ENCODE data around the gene PRDM15.

Gene PRDM15

DNA sequence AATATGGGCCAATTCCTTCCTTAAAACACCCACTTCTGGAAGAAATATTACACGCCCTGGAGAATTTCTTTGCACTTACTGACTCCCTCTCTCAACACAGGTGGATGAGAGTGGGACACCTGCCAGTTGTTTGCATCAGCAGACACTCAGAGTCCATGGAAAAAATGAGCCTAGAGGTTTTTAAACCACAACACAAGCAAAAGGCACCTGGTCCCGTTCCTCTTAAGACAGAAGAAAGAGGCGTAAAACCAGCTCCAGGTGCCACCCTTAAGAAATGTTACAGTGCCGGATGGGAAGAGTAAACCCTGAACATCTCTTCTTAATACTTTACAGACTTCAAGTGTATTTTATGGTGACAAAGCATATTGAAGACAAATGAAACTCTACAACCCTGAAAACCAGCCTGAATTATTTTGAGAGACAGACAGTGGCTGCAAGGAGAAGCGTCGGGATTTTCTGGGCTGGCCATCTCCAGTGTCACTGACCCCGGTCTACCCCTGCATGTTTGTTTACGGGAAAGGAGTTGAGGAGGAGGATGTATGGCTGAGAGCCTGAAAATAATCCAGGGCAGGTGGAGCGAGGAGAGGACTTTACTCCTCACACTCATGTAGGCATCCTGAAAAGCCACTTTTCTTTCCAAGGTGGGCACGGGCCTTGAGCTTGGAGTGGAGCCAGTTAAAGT, 104.5 kb downstream of the PRDM15 start:
- DNase-seq = no peak

DNA sequence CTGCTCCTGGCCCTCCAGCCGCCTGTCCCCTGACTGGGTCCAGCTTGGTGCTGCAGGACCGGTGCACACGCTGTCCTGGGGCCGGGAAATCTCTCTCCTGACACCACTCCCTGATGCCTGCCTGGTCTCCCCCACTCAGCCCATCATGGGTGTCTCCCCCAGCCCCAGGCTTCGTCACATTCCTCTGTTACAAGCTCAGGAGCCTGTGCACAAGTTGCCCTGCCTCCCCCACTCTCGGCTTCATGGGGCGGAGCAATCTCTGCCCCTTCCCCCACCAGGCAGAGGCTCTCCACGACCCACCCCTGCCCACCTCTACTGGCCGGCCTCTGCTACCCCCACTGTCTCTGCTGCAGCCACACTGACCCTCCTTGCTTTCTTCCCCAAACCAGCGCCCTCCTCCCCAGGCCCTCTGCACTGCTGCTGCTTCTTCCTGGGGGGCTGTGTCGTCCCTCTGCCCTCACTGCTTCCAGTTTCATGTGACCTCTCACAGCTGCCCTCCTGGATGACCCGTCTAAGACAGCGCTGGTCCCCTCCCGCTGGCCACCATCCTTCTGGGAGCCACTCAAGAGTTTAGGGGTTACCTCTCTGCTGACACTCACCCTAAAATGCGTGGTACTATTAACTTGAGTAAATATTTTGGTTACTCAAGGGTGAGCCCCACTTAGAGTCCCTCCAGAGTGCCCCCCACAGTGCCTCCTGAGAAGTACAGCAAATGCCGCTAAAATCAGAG, 106.6 kb downstream of the PRDM15 start:
- no peak for DNase-seq

DNA sequence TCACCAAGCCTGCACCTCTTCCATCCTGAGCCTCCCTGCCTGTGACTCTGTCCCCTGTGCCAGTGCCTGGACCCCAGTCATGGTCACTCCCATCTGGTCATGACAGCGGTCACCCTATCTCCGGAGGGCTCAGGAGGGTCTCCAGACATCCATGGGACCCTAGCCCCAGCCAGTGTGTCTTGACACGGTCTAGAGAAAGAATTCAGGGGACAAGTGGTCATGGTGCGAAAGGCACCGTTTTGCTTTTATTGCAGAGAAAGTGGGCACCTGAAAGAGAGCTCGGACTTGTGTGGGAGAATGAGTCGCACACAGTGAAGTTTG, 107.6 kb downstream of the PRDM15 start:
- no peak for DNase-seq

DNA sequence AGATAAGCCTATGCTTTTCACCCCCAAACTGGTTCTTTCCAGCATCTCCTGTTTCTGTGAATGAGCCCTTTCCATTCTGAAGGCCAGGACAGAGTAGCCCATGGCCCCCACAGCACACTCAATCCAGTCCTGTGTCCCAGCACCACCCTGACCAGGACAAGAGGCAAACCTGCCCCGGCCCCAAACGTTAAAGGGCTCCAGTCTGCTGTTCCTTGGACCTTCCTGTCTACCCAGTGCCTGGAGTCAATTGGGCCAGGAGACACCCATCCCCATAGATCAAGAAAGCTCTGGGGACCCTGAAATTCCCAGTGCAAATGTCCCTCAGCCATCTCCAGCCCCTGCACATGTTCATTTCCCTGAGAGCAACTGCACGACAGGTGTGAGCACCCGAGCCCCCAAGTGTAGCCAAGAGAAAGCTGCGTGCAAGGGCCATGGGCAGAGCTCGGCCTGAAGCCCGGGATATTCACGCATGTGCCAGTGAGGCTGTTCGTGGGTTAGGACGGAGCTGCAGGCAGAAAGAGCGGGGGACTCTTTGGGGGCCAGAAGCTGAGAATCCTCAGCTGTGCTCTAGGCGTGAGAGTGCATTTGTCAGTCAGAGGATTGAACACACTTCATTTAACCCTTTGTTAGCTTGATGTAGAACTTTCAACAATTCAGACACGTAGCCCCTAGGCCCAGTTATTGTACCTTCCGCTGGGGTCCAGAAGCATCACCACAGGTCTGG, 108.1 kb downstream of the PRDM15 start:
- DNase-seq = no peak

DNA sequence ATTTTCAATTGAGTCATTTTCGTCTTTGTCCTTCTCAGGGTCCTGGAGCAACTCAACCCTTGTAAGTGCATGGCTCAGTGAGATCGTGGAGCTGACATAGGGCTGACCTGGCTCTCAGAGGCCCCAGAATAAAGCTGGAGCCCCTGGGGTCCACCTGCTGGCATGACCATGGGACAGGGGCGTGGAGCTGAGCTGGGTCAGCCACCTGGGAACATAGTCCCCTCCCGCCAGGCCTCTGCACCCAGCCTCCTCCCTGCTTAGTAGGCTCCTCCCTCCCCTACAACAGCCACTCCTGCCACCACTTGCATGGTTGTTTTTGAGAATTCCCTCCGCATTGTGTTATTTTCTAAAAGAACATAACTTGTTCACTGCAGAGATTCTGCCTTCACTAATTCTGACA, 109.2 kb downstream of the PRDM15 start:
- DNase-seq = no peak

DNA sequence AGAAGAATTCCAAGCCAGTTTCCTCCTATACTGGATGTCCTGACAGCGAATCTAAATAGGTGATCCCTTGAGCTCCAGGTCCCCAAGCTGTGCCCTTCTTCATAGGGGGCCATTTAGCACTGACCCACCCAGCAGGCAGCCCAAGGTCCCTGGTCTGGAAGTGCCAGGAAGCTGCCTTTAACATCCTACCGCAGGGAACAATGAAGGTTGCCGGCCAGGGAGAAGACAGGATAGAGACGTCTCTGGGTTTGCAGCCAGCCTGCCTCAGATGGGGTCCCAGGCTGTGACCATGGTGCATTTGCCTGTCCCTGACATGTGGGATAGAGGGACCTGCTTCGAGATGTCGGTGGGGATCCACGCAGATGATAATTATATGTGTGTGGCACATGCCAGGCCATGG, 109.6 kb downstream of the PRDM15 start:
- no peak for DNase-seq

DNA sequence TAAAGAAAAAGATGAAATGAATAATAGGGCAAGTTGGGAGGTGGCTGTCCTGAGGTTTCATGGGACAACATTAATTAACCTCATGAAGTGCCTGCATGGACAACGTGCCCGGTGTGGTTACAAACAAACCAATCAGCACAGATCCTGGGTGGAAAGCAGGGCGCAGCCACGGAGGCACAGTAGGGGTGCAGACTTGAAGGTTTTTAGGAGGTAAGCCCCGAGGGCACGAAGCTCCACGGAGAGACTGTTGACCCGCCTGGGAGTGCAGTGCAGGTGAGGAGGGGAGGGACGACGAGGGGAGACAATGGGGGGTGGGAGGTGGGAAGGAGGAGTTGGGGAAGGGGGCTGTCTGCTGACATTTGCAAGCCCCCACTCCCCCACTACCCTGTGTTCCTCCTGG, 110.0 kb downstream of the PRDM15 start:
- no peak for DNase-seq

DNA sequence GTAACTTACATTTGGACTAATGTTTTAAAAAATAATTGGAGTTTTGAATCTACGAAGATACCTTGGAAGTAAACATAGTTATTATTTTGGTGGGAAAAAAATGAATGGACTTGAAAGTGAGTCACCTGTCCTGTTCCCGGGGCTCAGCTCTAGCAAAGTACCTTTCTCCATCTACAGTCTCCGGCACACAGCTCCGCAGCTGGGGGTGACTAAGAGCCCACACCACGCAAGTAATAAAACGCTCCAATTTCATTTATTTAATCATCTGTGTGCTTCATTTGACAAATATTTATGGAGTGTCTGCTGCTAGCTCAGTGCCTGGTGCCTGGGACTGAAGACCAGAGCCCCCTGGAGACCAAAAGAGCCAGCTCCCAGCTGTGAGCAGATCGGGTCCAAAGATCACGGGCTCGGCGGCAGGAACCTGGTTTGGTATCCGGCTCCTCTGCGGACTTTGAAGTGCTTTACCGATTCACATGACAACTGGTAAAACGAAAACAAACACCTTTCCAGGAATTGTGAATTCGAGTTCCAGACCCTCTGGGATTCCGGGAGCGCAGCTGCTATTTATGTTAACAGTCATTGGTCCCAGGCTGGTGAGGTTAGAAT, 110.6 kb downstream of the PRDM15 start:
- DNase-seq = peak; percentile 14

DNA sequence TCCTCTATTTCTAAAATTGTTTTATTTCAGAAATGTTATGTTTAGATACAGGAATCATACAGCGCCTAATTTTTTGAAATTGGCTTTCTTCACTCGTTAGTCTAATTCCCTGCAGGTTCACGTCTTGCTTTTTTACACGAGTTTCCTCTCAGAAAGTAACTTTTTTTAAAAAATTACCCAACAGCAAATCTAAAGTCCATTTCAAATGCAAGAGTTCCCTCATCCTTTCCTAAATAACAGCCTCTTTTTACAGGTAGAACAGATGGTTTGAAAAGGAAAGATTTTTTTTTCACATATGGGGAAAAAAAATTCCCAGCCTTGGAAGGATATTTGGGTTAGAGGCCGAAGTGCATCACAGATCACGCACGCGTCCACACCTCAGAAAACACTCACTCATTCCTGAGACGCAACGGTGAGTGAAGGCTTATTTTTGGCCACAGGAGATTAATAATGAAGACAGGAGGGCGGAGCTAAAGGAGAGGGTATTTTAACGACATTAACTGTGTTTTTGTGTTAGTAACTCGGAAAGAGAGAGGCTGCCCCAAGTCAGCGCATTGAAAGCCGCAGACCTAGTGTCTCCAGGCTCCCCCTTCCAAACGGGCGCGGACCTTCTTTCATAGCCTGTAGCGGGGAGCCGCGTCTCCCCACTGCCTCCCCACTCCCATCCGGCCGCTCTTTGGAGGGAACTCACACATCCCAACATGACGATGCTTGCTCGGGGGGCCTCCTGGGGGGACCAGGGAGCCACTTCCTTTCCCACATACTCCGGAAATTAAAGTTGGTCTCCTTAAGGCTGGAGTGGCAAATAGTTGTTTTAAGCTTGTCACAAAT, 111.3 kb downstream of the PRDM15 start:
- DNase-seq = no peak

DNA sequence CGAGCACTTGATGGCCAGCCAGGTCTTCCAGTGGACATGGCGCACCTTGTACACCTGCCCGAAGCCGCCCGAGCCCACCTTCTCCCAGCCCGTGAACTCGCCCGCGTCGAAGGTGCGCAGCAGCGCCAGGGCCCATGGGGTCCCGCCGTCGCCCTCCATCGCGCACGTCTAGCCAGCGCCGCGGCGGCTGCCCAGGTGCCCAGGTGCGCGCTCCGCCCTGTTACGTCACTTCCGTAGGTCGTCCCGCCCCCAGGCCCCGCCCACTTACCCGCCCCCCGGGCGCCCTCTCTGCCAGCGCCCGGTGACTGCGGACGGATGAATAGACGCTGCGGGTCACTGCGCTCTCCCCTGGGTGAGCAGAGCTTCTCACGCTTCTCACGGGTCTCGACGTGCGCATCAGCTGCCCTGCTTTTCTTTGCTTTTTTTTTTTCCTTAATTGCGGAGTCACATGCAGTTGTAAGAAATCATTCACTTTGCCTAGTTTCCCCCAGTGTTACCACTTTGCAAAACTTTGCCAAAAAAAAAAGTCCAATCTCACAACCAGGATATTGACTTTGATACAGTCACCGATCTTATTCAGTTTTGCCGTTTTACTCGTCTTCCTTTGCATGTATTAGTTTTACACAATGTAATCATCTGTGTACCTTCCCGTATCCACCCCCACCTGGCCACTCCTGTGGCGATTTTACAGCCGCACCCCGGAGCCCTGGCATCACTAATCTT, 112.1 kb downstream of the PRDM15 start, which contains the start of gene RIPK4:
Gene RIPK4, minus strand, starts transcription at position 170 of the 723 bp plus-strand sequence. Its CDS starts 11 bp downstream, at position 159.
- DNase-seq = peak; percentile 68

DNA sequence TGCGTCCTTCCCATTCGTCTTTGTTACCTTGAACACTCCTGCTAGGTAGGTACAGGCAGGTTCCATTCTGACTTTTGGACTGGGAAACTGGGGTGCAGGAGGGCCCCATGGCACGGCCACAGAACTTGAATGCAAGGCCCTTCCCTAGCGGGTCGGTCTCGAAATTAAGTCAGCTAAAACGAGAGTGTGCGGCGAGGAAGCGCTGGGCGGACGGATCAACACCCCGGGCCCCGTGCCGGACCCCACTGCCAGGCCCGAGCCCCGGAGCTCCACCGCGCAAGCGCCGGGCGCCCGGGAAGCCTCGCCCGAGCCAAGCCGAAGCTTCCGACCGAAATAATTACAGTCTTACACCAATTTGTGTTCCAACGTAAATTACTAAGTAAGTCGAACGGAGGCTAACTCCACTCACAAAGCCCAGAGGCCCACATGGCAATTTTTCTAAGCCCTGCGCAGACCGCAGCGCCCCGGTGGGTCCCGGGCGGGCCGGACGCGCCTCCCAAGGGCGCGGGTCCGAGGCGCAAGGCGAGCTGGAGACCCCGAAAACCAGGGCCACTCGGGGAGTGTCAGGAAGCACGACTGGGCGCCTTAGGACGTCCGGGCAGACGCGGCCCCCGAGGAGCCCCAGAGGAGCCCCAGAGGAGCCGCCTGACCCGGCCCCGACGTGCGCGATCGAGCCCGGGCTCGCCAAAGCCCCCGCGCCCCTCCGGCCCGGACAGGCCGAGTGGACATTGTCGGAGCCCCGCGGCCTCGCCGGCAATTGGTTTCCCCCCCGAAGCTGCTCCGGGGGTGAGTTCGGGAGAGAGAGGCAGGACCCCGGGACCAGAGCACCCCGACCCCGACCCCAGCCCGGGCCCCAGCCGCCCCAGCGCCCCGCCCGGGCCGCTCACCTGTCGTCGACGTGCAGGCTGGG, 112.9 kb downstream of the PRDM15 start:
- no peak for DNase-seq

DNA sequence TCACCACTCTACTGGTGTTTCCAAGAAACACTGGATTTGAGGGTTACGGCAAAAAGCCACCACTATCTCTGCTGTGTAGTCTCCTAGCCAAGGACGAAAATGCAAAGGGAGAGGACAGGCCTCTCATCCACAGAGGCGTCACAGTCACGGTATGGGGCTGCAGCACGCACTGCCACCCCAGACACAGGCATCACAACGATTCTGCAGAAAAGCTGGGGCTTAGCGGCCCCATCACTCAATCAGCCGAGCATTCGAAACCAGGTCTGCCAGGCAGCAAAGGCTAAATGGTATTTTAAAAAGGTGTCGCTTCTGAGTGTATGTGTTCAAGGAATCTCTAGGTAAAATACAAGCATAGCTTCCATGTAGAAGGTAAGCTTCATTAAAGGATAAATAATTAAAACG, 113.7 kb downstream of the PRDM15 start:
- no peak for DNase-seq

DNA sequence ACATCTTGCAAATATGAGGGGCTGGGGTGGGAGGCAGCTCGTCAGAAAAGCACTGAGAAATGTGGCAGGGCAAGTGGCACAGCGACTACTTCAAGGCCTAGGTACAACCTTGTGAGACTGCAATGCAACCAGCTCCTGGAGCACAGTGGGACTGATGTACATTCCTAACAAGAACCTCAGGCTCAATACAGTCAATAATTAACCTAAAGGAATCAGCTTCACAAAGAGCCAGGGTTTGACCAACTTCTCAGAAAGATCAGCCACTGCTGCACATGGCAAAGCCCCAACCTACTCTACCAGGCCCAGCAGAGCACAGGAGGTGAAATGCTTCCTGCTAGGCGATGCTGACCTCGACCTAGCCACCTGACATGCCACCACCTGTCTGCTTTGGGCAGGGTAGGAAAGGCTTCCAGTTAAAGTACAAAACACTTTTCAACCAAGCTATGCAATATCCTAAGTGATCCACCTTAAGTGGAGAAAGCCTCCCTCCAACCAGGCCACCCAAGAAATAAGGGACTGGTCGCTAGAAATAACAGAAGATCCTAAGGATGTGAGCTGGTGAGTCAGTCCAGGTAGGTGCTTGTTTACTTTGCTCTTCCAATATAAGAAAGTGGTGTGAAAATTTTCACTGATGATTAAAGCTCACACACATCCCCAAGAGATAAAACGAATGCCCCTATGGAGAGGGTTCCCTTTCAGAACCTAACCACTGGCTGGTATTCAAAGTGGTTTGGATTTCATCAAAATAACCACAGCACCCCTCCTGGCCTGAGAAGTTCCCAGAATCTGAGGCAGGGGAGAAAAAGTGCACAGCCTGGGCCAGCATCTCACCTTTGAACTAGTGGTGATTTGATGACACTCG, 114.4 kb downstream of the PRDM15 start:
- DNase-seq = no peak

DNA sequence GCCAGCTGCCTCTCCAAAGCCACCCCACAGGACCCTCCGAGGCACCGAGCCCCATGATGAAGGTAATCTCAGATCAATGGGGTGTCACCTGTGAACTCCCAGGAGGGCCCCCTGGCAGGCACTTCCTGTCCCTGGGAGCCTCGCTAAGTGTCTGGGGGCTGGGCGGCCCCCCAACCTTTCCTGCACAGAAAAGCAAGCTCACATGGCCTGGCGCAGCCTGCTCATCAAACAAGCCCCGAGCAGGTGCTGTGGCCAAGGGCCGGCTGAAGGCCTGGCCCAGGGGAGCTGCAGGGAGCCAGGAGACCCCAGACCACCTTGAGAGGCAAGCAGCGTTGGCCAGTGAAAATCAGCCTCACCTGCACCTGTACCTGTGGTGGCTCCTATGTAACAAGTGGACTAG, 115.1 kb downstream of the PRDM15 start:
- DNase-seq = no peak

DNA sequence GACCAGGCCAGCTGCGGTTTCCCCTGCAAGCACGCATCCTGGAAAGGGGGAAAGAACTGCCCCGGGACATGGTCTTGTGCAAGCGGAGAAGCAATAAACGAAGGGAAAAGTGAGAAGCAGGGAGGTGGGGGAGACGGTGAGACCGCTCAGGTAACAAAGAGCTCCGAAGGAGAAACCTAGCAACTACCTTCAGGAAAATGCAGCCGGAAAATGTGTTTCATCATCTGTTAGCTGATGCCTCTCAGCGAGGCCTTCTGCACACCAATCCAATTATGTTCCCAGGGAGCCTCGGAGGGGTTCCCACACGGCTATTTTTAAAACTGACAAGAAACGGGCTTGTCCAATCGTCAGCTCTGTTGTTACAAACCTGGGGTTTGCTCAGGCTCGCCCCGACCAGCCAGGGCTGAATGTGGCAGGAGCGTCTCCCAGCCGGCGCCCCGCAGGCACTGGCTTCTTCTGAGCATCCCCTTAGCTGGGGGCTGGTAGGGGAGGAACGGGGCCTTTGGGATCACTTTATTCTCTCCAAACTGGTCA, 115.7 kb downstream of the PRDM15 start:
- DNase-seq = no peak

DNA sequence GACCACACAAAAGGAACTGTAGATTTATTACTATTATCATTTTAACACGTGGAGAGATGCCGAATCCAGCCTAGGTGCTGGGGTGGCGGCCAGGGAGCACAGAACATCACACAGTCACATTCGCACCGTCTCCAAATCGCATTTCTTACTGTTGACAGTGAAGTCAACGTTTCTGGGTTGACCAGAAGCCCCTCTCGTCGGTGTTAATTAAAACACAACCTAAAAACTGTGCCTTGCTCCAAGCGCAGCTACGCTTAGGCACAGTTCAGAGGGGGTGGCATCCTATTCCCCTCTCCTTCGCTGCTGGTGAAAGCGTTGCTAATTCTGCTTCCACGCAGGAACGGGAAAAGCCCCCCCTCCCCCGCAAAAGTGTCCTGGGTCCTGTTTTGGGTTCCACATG, 116.4 kb downstream of the PRDM15 start:
- no peak for DNase-seq

DNA sequence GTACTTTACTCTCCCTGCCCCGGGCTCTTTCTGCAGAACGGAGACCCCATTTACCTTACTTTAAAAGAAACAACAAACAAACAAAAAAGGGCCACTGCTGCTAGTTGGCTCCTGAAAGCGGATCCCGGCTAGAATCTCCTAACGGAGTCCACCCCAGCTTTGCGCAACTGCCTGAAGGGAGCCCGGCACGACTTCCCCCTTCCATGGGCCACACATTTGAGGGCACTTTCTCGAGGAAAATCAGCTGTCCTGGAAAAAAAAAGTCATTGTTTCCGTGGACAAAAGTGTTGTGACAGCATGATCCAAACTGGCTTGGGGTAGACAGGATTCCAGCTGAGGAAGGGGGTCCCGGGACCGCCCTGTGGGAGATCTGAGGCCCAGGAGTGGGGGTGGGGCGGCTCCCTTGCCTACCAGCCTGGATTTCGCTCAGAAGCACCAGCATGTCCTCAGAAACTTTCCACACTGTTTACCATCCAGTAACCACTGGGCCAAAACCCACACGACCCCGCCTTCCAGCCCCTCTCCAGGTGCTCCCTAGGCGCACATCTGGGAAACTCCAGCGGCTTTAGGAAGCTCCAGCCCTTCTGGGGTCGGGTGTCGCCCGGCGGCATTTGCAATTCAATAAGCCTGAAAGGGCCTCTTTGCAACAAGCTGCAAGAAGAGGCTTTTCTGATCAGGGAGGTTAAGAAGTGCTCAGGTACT, 117.1 kb downstream of the PRDM15 start:
- no peak for DNase-seq

DNA sequence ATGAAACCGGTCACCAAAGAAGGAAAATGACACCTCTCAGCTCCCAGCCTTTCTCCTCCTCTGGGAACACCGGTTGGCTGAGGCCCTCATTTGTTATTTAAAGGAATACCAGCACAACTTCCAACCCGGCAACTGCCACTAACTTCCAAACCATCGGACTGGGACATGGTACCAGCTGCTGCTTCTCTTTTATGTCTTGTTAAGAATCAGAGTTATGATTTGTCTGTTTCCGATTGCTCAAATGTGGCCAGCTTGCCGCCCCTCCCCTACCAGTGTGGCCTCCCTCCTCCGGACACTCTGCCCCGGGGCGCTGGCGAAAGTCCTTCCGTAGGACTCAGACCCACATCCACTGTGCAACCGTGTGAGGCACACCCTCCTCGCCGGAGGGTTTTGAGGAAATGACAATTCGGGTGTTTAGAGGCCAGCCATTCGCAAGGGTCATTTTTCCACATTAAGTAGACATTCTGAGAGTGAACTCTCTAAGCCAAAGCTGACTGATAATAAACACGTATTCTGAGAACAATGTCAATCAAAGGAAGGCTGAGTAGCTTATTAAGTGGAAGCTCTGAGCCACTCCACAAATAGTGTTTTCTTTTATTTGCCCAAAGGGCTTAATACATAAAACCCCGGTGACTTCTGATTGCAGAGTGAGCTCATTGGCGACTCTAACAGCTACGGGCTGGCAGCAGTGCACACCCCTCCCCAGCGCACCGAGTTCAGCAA, 117.8 kb downstream of the PRDM15 start:
- DNase-seq = no peak
